T follicular helper cell (primary cell): Measurements from ENCODE around the gene MYLK.
"Not testable (repeated sequence)": the region's sequence is repeated elsewhere in the genome, so short reads cannot be mapped to it uniquely, and the experiment has no call there.

ENCODE experiments used
- DNase-seq: peaks from one replicate; pipeline ENCODE4 v3.0.0-alpha.2; 2020; ENCODE audit warnings: low read depth

Gene MYLK

DNA sequence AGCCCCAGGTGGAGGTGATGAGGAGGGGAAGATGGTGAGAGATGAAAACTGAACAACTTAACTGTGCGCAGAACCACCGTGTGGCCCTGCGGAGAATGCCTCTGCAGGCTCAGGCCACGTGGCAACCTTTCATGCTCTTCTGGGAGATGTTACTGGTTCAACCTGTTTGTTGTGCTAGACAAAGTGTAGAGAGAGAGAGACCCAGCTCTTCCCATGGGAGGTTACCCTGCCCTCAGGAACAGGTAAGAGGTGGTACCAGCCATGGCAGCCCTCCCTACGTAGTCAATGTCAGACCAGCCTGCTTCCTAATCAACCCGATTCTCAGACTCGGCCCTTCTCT is 262.3 kb downstream of the MYLK start:
- no peak for DNase-seq

- no peak for DNase-seq
Observed at GRCh38 chr3:123621186-123621849, 262.8 kb downstream of the MYLK start.

DNA sequence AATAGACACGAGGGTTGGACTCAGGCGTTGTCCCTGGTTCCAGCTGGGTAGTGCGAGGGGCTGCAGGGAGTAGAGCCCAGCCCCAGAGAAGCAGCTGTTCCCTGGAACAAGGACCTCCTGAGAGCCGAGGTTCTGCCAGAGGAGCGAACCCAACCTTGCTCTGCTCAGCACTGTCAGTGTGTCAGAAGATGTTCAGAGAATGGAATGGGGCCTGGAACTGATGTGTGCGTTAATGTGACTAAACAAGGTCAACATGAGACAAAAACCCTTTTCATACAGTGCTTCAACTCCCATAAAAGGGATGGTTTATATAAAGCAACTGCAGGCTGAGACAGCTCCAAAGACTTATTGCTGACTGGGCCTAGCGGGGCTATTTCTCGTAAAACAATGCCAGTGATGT is 263.8 kb downstream of the MYLK start:
- no peak for DNase-seq

DNA sequence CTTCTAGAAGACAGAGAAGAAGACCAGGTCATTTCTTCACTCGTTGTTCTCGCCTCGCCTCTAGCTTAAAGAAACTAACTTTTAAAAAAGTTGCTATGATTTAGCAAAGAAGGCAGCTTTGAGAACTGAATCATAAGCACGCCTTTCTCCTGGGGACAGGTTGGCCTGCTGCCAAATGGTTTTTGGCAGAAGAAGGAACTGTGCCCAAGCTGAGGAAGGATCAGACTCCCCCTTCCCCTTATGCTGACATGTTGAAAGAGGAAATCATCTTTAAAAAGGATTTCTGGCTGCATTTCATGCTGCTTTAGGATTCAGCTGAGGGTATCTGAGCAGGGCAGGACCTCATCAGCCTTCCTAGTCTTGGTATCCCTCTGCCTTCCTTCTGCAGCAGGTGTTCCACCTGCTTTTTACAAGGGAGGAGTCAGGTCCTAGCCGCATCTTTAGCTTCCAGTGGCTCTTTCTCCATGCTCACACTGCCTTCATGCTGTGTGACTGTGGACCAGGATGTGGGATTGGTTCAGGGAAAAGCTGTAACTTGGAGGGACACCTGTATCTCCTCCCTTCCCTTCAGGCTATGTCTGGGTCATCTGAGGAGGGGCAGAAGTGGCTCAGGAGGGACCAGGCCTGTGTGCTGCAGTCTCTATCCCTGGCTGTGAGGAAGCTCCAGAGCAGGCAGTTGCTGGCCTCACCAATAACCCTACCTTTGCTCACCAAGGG is 265.2 kb downstream of the MYLK start:
- no peak for DNase-seq

GRCh38 chr3:123618076-123618708 is 265.9 kb downstream of the MYLK start:
- DNase-seq, result no peak

DNA sequence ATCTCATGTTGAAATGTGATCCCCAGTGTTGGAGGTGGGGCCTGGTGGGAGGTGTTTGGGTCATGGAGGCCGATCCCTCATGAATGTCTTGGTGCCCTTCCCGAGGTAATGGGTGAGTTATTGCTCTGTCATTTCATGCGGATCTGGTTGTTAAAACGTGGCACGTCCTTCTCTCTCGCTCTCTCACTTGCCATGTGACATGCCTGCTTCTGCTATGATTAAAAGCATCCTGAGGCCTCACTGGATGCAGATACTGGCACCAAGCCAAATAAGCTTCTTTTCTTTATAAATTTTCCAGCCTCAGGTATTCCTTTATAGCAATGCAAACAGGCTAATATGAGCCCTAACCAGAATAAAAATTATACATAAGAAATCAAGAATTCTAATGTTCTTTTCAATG is 267.5 kb downstream of the MYLK start:
- DNase-seq, result no peak

DNA sequence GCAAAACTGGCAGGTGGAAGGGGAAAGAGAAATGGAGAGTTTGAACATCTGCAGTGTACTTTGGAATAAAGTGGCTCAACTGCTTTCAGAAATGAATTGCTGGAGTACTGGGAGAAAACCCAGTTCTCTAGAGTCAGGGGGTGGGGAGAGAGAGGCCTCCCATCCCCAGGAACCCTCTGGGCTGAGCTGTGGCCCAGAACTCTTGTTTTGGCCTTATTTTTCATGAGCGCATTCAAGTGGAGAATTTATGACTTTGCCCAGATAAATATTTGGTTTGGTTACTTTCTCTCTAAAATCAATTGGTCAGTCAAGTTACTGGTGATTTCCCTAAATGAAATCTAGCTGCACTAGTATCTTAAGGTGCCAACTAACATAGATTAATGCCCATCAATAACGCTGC is 270.6 kb downstream of the MYLK start:
- DNase-seq, result no peak

DNA sequence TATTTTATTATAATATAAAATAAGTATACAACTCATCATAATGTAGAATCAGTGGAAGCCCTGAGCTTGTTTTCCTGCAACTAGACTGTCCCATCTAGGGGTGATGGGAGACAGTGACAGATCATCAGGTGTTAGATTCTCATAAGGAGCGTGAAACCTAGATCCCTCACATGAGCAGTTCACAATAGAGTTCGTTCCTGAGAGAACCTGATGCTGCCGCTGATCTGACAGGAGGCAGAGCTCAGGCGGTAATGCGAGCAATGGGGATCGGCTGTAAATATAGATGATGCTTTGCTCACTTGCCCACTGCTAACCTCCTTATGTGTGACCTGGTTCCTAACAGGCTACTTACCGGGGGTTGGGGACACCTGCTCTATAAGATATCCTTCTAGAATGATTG is 272.5 kb downstream of the MYLK start:
- not testable (repeated sequence) for DNase-seq

GRCh38 chr3:123611082-123611481 is 273.1 kb downstream of the MYLK start:
- no peak for DNase-seq

DNA sequence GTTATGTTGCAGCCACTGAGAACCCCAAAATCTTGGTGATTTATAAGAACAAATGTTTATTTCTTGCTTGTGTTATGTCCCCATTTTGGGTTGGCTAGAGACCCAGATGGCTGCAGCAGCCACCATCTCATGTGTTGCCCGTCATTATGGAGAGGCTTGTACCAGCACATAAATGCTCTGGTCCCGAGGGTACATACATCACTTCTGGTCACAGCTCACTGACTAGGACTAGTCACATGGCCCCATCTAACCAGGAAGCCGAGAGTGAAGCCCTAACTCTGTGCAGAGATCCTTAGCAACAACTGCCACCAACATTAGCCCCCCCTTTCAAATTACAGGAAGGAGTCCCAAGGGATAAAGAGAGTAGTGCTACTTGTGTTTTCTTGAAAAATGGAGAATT is 273.8 kb downstream of the MYLK start:
- DNase-seq, result no peak

GRCh38 chr3:123609063-123609462 is 275.1 kb downstream of the MYLK start:
- no peak for DNase-seq

- DNase-seq, result no peak
Observed at GRCh38 chr3:123608263-123608937, 275.7 kb downstream of the MYLK start.

DNA sequence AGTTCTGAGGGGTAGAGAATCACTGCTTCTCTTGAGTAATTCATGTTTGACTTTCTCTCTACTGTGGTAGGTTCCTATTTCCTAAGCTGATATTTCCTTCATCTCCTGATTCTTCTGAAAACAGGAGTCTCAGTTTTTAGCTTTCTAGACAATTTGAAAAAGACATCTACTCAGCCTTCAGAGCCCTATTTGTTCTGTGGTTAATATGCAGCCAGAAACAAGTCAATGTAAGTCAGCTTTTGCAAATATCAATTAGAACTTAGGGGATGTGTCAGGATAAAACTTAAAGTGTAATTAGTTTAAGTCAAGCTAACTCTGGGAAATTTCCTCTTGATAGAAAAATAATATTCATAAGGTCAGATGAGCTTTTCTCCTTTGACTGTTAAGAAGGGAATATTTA is 277.6 kb downstream of the MYLK start:
- DNase-seq, result no peak

GRCh38 chr3:123605789-123606234 is 278.3 kb downstream of the MYLK start:
- no peak for DNase-seq

GRCh38 chr3:123603153-123603552 is 281.0 kb downstream of the MYLK start:
- not testable (repeated sequence) for DNase-seq

DNA sequence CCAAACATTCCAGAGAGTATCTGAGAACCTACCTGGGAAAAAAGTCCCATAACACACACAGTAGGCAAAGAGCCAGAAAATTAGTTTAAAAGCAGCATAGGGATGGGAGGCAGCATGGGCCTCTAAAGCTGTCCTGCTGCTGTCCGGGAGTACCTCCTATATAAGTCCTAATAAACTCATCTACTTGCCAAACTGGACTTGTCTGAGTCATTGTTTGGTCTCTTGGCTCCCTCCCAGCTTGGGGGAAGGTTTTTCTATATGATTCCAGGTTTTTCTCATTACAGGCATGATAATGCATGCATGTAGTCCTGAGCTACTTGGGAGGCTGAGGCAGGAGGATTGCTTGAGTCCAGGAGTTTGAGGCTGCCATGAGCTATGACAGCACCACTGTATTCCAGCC is 281.8 kb downstream of the MYLK start:
- no peak for DNase-seq

- DNase-seq, result not testable (repeated sequence)
Observed at GRCh38 chr3:123600863-123601262, 283.3 kb downstream of the MYLK start.

- no peak for DNase-seq
Observed at GRCh38 chr3:123597561-123597960, 286.6 kb downstream of the MYLK start.

DNA sequence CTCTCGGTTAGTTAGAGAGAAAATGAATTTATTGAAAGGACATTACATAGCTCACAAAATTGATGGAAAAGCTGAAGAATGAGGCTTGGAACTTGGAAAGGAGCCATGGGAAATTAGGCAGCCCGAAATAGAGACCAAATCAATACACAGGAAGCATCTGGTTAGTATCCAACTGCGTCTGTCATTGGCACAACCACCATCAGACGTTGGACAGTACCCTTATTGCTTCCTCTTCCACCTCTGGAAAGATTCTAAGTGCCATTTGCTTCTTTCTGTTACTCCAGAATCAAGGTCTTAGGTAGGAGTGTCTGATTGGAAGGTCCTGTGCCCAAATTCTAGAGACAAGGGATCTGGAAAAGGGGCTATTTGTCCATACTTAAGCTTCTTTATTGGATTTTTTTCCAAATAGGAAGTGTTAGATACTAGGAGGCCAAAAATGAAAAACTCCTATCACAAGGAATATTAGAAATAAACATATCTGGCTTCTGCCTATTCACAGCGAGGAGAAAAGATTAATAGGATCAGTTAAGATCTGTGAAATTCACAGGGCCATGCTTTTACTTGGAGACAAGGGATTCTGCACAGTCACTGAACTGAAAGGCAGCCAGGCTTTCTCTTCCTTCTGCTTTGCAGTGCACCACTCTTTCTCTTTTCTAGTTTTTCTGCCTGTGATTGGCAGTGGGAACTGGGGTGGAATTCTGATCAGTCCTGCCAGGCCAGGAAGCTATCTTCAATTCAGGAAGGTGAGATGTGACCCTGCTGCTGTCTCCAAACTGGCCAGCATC is 288.5 kb downstream of the MYLK start:
- no peak for DNase-seq

DNA sequence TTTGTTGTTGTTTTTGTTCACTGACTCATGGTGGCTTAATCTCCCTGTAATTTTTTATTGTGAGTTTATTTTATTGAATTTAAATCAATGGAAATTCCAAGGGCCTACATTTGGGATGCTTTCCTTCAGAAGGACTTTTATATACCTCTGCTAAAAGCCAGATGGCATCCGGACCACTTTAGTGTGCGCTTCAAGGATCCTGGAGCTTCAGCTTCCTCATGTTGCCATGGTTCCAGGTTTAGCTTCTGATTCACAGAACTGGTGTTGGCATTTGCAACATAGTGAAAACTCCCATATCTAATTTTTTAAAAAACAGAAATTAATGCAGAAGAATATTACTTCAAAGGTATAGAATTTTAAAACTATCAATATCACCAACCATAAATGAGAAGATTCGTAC is 290.8 kb downstream of the MYLK start:
- no peak for DNase-seq

DNA sequence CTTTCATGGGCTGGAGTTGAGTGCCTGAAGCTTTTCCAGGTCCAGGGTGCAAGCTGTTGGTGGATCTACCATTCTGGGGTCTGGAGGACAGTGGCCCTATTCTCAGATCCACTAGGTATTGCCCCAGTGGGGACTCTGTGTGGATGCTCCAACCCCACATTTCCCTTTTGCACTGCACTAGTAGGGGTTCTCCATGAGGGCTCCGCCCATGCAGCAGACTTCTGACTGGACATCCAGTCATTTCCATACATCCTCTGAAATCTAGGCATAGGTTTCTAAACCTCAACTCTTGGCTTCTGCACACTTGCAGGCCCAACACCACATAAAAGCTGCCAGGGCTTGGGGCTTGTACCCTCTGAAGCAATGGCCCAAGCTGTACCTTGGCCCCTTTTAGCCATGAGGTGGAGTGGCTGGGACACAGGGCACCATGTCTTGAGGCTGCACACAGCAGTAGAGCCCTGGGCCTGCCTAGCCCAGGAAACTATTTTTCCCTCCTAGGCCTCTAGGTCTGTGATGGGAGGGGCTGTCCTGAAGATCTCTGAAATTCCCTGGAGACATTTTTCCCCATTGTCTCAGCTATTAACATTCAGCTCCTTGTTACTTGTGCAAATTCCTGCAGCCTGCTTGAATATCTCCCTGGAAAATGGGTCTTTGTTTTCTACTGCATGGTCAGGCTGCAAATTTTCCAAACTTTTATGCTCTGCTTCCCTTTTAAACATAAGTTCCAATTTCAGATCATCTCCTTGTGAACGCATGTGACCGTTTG is 293.3 kb downstream of the MYLK start:
- no peak for DNase-seq
